ENCODE results near the gene TRAPPC12.

The TRAPPC12 gene

DNA sequence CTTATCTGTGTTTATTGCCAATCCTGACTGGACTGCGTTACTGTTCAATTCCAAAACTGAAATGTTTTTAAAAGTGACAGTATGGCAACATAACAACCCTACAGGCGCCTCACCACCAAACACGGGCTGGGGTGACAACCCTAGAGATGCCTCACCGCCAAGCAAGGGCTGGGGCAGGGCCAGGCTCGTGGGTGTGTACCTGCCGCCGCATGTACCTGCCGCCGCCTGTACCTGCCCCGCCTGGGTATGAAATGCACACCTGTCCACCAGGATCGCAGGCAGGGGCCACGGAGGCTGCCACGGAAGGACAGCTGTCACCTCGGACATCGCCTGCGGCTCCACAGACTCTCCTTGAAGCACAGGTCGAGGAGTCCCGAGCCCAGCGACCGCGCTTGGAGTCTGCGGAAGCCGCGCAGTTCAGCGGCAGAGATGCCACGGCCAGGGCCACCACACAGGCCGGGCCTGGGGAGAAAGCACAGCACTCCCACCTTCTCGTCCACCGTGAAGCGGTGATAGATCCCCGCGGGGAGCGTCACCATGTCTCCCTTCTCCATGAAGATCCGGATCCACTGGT is 120.9 kb downstream of the TRAPPC12 start:
- TF ChIP-seq ZNF70 (CRISPR knock-in tag; IDR thresholded peaks at IDR 0.05) (no peak), OSR1 (CRISPR knock-in tag; IDR thresholded peaks at IDR 0.05) (no peak), ZNF565 (CRISPR knock-in tag; conservative IDR thresholded peaks at IDR 0.05; ENCODE audit: low read depth) (no peak), ZC3H10 (CRISPR knock-in tag; IDR thresholded peaks at IDR 0.05) (no peak), SNAI2 (CRISPR knock-in tag; IDR thresholded peaks at IDR 0.05) (no peak), GLIS3 (CRISPR knock-in tag; IDR thresholded peaks at IDR 0.05) (no peak), ESRRG (CRISPR knock-in tag; IDR thresholded peaks at IDR 0.05) (no peak), ZFP3 (CRISPR knock-in tag; IDR thresholded peaks at IDR 0.05) (no peak), CSDC2 (CRISPR knock-in tag; IDR thresholded peaks at IDR 0.05) (no peak), ISL1 (CRISPR knock-in tag; IDR thresholded peaks at IDR 0.05) (no peak)
- TF ChIP-seq, protein P1, sequence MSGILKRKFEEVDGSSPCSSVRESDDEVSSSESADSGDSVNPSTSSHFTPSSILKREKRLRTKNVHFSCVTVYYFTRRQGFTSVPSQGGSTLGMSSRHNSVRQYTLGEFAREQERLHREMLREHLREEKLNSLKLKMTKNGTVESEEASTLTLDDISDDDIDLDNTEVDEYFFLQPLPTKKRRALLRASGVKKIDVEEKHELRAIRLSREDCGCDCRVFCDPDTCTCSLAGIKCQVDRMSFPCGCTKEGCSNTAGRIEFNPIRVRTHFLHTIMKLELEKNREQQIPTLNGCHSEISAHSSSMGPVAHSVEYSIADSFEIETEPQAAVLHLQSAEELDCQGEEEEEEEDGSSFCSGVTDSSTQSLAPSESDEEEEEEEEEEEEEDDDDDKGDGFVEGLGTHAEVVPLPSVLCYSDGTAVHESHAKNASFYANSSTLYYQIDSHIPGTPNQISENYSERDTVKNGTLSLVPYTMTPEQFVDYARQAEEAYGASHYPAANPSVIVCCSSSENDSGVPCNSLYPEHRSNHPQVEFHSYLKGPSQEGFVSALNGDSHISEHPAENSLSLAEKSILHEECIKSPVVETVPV (CRISPR knock-in tag; IDR thresholded peaks at IDR 0.05), result no peak
- TF ChIP-seq, protein P2, sequence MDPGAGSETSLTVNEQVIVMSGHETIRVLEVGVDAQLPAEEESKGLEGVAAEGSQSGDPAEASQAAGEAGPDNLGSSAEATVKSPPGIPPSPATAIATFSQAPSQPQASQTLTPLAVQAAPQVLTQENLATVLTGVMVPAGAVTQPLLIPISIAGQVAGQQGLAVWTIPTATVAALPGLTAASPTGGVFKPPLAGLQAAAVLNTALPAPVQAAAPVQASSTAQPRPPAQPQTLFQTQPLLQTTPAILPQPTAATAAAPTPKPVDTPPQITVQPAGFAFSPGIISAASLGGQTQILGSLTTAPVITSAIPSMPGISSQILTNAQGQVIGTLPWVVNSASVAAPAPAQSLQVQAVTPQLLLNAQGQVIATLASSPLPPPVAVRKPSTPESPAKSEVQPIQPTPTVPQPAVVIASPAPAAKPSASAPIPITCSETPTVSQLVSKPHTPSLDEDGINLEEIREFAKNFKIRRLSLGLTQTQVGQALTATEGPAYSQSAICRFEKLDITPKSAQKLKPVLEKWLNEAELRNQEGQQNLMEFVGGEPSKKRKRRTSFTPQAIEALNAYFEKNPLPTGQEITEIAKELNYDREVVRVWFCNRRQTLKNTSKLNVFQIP (CRISPR knock-in tag; IDR thresholded peaks at IDR 0.05; ENCODE audit: borderline replicate concordance, low read depth), result no peak
- TF ChIP-seq, protein P3, sequence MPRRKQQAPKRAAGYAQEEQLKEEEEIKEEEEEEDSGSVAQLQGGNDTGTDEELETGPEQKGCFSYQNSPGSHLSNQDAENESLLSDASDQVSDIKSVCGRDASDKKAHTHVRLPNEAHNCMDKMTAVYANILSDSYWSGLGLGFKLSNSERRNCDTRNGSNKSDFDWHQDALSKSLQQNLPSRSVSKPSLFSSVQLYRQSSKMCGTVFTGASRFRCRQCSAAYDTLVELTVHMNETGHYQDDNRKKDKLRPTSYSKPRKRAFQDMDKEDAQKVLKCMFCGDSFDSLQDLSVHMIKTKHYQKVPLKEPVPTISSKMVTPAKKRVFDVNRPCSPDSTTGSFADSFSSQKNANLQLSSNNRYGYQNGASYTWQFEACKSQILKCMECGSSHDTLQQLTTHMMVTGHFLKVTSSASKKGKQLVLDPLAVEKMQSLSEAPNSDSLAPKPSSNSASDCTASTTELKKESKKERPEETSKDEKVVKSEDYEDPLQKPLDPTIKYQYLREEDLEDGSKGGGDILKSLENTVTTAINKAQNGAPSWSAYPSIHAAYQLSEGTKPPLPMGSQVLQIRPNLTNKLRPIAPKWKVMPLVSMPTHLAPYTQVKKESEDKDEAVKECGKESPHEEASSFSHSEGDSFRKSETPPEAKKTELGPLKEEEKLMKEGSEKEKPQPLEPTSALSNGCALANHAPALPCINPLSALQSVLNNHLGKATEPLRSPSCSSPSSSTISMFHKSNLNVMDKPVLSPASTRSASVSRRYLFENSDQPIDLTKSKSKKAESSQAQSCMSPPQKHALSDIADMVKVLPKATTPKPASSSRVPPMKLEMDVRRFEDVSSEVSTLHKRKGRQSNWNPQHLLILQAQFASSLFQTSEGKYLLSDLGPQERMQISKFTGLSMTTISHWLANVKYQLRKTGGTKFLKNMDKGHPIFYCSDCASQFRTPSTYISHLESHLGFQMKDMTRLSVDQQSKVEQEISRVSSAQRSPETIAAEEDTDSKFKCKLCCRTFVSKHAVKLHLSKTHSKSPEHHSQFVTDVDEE (CRISPR knock-in tag; IDR thresholded peaks at IDR 0.05), result no peak
- TF ChIP-seq, protein P4, sequence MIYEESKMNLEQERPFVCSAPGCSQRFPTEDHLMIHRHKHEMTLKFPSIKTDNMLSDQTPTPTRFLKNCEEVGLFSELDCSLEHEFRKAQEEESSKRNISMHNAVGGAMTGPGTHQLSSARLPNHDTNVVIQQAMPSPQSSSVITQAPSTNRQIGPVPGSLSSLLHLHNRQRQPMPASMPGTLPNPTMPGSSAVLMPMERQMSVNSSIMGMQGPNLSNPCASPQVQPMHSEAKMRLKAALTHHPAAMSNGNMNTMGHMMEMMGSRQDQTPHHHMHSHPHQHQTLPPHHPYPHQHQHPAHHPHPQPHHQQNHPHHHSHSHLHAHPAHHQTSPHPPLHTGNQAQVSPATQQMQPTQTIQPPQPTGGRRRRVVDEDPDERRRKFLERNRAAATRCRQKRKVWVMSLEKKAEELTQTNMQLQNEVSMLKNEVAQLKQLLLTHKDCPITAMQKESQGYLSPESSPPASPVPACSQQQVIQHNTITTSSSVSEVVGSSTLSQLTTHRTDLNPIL (CRISPR knock-in tag; IDR thresholded peaks at IDR 0.05; ENCODE audit: low read depth), result no peak
- no peak; the same call in 2 of the 3 replicates for ATAC-seq

DNA sequence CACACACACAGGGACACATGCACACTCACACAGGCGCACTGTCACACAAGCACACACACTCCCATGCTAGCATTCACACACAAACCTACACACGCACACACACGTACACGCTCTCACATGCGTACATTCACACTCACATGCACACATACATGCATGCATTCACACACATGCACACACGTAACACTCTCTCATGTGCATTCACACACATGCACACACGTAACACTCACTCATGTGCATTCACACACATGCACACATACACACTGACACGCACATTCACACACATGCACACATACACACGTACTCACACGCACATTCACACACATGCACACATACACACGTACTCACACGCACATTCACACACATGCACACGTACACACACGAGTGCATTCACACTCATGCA is 123.6 kb downstream of the TRAPPC12 start:
- TF ChIP-seq ESRRG (CRISPR knock-in tag; IDR thresholded peaks at IDR 0.05), result no peak
- no peak for TF ChIP-seq ZC3H10 (CRISPR knock-in tag; IDR thresholded peaks at IDR 0.05)
- no peak for TF ChIP-seq BACH2 (CRISPR knock-in tag; IDR thresholded peaks at IDR 0.05; ENCODE audit: borderline replicate concordance)
- no peak for TF ChIP-seq TCF4 (CRISPR knock-in tag; IDR thresholded peaks at IDR 0.05; ENCODE audit: borderline replicate concordance)
- TF ChIP-seq, protein P1 (CRISPR knock-in tag; IDR thresholded peaks at IDR 0.05), result no peak
- no peak for TF ChIP-seq ZNF565 (CRISPR knock-in tag; conservative IDR thresholded peaks at IDR 0.05; ENCODE audit: low read depth)
- TF ChIP-seq CSDC2 (CRISPR knock-in tag; IDR thresholded peaks at IDR 0.05), result no peak
- no peak for TF ChIP-seq TOX (CRISPR knock-in tag; IDR thresholded peaks at IDR 0.05; ENCODE audit: borderline replicate concordance)
- TF ChIP-seq ZNF70 (CRISPR knock-in tag; IDR thresholded peaks at IDR 0.05), result no peak
- TF ChIP-seq ARNTL (CRISPR knock-in tag; IDR thresholded peaks at IDR 0.05; ENCODE audit: borderline replicate concordance, low read depth), result no peak
- TF ChIP-seq, protein P4 (CRISPR knock-in tag; IDR thresholded peaks at IDR 0.05; ENCODE audit: low read depth), result no peak
- TF ChIP-seq, protein P5, sequence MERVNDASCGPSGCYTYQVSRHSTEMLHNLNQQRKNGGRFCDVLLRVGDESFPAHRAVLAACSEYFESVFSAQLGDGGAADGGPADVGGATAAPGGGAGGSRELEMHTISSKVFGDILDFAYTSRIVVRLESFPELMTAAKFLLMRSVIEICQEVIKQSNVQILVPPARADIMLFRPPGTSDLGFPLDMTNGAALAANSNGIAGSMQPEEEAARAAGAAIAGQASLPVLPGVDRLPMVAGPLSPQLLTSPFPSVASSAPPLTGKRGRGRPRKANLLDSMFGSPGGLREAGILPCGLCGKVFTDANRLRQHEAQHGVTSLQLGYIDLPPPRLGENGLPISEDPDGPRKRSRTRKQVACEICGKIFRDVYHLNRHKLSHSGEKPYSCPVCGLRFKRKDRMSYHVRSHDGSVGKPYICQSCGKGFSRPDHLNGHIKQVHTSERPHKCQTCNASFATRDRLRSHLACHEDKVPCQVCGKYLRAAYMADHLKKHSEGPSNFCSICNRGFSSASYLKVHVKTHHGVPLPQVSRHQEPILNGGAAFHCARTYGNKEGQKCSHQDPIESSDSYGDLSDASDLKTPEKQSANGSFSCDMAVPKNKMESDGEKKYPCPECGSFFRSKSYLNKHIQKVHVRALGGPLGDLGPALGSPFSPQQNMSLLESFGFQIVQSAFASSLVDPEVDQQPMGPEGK (CRISPR knock-in tag; IDR thresholded peaks at IDR 0.05; ENCODE audit: borderline replicate concordance), result no peak
- TF ChIP-seq, protein P2 (CRISPR knock-in tag; IDR thresholded peaks at IDR 0.05; ENCODE audit: borderline replicate concordance, low read depth), result no peak
- TF ChIP-seq ZFP30 (CRISPR knock-in tag; IDR thresholded peaks at IDR 0.05), result no peak
- TF ChIP-seq PPARA (CRISPR knock-in tag; IDR thresholded peaks at IDR 0.05; ENCODE audit: borderline replicate concordance), result no peak
- no peak for TF ChIP-seq RARB (CRISPR knock-in tag; IDR thresholded peaks at IDR 0.05)
- ATAC-seq, result no peak

Data from SK-N-SH treated with all-trans-retinoic acid at 6 μM for 48 hours (cell line).